Esophagus muscularis mucosa (tissue), 4 donors: ENCODE measurements around the gene HHIP. TPM values are rescaled to one million over a fixed set of nuclear protein-coding genes. Genes with fewer than 3 reads are reported as not detected.

ENCODE experiments used
- DNase-seq: peaks from one replicate; pipeline ENCODE4 v3.0.0-alpha.2; 2017; ENCODE audit errors: extremely low spot score
- H3K27ac ChIP-seq, 4 donors: fragments of 200-600 bp; sonication (generic); replicated peaks in 1 of 4; 1 replicate in 3 of 4; 2 replicates in 1 of 4; pipeline ENCODE4 v1.5.1; 2016 to 2019; ENCODE audit warnings: mild to moderate bottlenecking in 1 of 4
- H3K27me3 ChIP-seq, 4 donors: fragments of 200-600 bp; sonication (generic); one replicate each; pipeline versions ENCODE4 v1.5.1 to v1.6.0; 2016 to 2019
- H3K36me3 ChIP-seq, 4 donors: fragments of 200-600 bp; sonication (generic); one replicate each; pipeline ENCODE4 v1.5.1; 2016 to 2019
- H3K4me1 ChIP-seq, 4 donors: fragments of 200-600 bp; sonication (generic); one replicate each; pipeline ENCODE4 v1.5.1; 2016 to 2019
- H3K4me3 ChIP-seq, 4 donors: fragments of 200-600 bp; sonication (generic); 1 replicate in 2 of 4; 2 replicates in 2 of 4; pipeline ENCODE4 v1.5.1; 2016 to 2019; ENCODE audit warnings: mild to moderate bottlenecking in 4 of 4, moderate library complexity in 1 of 4
- H3K9me3 ChIP-seq, 4 donors: fragments of 200-600 bp; sonication (generic); 1 replicate in 3 of 4; 2 replicates in 1 of 4; pipeline ENCODE4 v1.5.1; 2016 to 2019
- CTCF ChIP-seq, 3 experiments: fragments of 200-600 bp in 2 of 3; fragments of 450-650 bp in 1 of 3; sonication (generic) in 2 of 3; IDR thresholded peaks; one replicate each; pipeline ENCODE4 v1.5.1; 2017 to 2019; ENCODE audit warnings: antibody characterized with exemption in 3 of 3, mild to moderate bottlenecking in 2 of 3, moderate library complexity in 1 of 3
- EP300 ChIP-seq: sonication (generic); formaldehyde crosslinking; IDR thresholded peaks from one replicate; pipeline ENCODE4 v1.6.1; 2017; ENCODE audit warnings: antibody characterized with exemption
- POLR2A ChIP-seq: fragments of 450-650 bp; IDR thresholded peaks from one replicate; pipeline ENCODE4 v1.6.1; 2017; ENCODE audit warnings: antibody characterized with exemption, moderate library complexity, mild to moderate bottlenecking, low read depth
- POLR2AphosphoS5 ChIP-seq, 2 donors: sonication (generic); formaldehyde crosslinking; IDR thresholded peaks; one replicate each; pipeline ENCODE4 v1.6.1; 2017; ENCODE audit warnings: antibody characterized with exemption in 2 of 2
- WGBS: methylation state at CpG from one replicate; pipeline ENCODE4 v1.1.5; 2018; 5-methylcytosine and 5-hydroxymethylcytosine counted together
- intact Hi-C: fragments of 100-400 bp; cut with DNase I; formaldehyde crosslinking; loops from one replicate; pipeline ENCODE4 v1.15.1; 2023
- total RNA-seq, 4 donors: library from RNA; depleted of rRNA; stranded (reverse); fragments of >200 nt; gene quantifications; one replicate each; pipeline versions ENCODE4 v1.1.0 to v1.2.1, GENCODE V29; 2016

HHIP gene
- total RNA-seq, 4 donors from 2014 or later: under 0.01 to 0.75 (median 0.15) TPM

- Histone ChIP-seq H3K4me1 (peaks cover 0 to 8% (median 0%) of the 10 kb centered on the region in 4 donors), H3K27me3 (no peaks in the 10 kb centered on the region), H3K4me3 (no peak overlapping the region), H3K36me3 (no peaks in the 10 kb centered on the region), H3K9me3 (no peaks in the 10 kb centered on the region), H3K27ac (no peak overlapping the region)
- intact Hi-C loops: no loop called here
- no peak for DNase-seq
- TF ChIP-seq POLR2A (no peak), CTCF (IDR thresholded peaks at IDR 0.05) (no peak), POLR2AphosphoS5 (IDR thresholded peaks at IDR 0.05) (no peak)
- 79% methylated on average over 5 of the region's 5 CpGs for WGBS
Measured at GRCh38 chr4:144709793-144710525, 64.0 kb downstream of the HHIP start.

GRCh38 chr4:144710526-144710912, 64.6 kb downstream of the HHIP start:
- Histone ChIP-seq H3K9me3 (no peaks in the 10 kb centered on the region), H3K27ac (no peak overlapping the region), H3K4me3 (no peak overlapping the region), H3K27me3 (no peaks in the 10 kb centered on the region), H3K4me1 (peaks cover 0 to 5% (median 0%) of the 10 kb centered on the region in 4 donors), H3K36me3 (no peaks in the 10 kb centered on the region)
- intact Hi-C loops: no loop called here
- no peak for DNase-seq
- TF ChIP-seq POLR2A (no peak), POLR2AphosphoS5 (IDR thresholded peaks at IDR 0.05) (no peak), CTCF (IDR thresholded peaks at IDR 0.05) (no peak), EP300 (no peak)

GRCh38 chr4:144711700-144712456, 65.9 kb downstream of the HHIP start:
- Histone ChIP-seq H3K27ac (no peak overlapping the region), H3K36me3 (no peaks in the 10 kb centered on the region), H3K4me3 (no peak overlapping the region), H3K9me3 (no peaks in the 10 kb centered on the region), H3K27me3 (no peaks in the 10 kb centered on the region), H3K4me1 (no peaks in the 10 kb centered on the region)
- intact Hi-C loops: no loop called here
- 82% methylated on average over 4 of the region's 4 CpGs for WGBS
- TF ChIP-seq CTCF (IDR thresholded peaks at IDR 0.05) (no peak), POLR2A (no peak), EP300 (no peak), POLR2AphosphoS5 (IDR thresholded peaks at IDR 0.05) (no peak)
- no peak for DNase-seq

GRCh38 chr4:144712775-144713174, 66.8 kb downstream of the HHIP start:
- Histone ChIP-seq H3K27me3 (no peaks in the 10 kb centered on the region), H3K9me3 (no peaks in the 10 kb centered on the region), H3K27ac (no peak overlapping the region), H3K4me1 (no peaks in the 10 kb centered on the region), H3K36me3 (no peaks in the 10 kb centered on the region), H3K4me3 (no peak overlapping the region)
- DNase-seq: no peak
- TF ChIP-seq EP300: no peak
- no peak for TF ChIP-seq POLR2AphosphoS5 (IDR thresholded peaks at IDR 0.05)
- no peak for TF ChIP-seq POLR2A
- TF ChIP-seq CTCF (IDR thresholded peaks at IDR 0.05): no peak
- 58% methylated on average over 3 of the region's 3 CpGs for WGBS
- intact Hi-C loops: no loop called here
